GM19438 (cell line): ENCODE data around the gene CXCL17.

ENCODE experiments used
- ATAC-seq: cut with Tn5 transposase; IDR thresholded peaks from one replicate; pipeline ENCODE4 v1.9.1; 2021; ENCODE audit warnings: low read depth; ENCODE audit not compliant: unreplicated experiment

CXCL17 gene

GRCh38 chr19:42426643-42427042 is 16.1 kb downstream of the CXCL17 start:
- no peak for ATAC-seq

DNA sequence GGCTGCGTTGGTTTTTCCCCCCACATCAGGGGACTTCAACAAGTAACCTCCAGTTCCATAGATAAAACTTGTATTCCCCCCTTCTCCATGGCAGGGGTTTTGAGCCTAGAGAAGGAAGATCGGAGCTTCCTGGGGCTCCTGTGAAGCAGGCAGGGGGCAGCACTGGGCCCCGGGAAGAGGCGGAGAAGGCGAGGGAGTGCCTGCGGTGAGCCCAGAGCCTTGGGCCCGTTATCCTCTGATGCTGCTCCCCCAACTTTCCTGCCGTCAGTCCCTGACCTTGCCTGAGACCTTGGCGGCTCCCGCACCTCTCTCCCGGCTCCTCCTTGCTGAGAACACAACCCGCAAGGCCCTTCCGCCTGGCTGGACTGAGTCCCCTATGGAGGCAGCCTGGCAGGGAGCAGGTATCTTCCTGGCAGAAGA is 18.0 kb downstream of the CXCL17 start:
- no peak for ATAC-seq

DNA sequence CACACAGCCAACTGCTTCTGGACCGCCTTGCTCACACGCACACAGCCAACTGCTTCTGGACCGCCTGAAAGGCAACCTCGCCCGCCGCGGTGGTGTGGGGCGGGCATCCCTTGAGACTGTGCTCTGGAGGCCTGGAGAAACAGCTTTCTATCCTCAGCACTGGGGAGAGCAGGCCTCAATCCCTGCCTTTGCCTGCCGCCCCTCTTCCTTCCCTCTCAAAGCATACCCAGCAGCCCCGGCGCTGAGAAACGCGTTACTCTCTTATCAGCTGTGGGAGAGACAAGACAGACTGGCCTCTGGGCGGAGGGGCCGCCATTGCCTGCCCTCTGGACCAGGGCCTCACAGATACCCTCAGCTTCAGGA is 18.4 kb downstream of the CXCL17 start:
- ATAC-seq = no peak

- ATAC-seq = peak; percentile 88
Measured at GRCh38 chr19:42423462-42424344, 19.0 kb downstream of the CXCL17 start.

DNA sequence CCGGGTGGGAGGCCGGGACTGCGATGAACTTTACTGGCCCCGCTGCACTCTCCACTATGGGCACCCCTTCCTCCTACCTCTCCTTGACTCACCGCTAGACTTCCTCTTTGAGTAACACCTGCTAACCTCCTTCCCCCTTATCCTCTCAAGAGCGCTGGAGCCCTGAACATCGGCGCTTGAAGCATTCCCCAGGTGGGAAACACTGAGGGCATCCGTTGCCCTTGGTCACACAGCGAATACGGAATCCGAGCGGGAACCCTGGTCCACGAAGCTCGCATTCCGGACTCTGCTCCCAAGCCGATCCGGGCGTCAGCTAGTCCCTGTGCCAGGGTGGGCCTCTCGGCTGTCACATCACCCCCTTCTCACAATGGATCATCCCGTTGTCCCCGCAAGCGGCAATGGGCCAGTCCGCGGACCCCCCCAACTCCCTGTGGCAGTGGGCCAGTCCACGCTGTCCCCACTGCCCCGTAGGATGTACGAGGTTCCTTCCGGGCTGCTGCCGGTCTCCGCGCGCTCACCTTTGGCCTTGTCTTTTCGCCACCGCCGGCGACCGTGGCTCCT is 19.8 kb downstream of the CXCL17 start:
- peak; percentile 27 for ATAC-seq

DNA sequence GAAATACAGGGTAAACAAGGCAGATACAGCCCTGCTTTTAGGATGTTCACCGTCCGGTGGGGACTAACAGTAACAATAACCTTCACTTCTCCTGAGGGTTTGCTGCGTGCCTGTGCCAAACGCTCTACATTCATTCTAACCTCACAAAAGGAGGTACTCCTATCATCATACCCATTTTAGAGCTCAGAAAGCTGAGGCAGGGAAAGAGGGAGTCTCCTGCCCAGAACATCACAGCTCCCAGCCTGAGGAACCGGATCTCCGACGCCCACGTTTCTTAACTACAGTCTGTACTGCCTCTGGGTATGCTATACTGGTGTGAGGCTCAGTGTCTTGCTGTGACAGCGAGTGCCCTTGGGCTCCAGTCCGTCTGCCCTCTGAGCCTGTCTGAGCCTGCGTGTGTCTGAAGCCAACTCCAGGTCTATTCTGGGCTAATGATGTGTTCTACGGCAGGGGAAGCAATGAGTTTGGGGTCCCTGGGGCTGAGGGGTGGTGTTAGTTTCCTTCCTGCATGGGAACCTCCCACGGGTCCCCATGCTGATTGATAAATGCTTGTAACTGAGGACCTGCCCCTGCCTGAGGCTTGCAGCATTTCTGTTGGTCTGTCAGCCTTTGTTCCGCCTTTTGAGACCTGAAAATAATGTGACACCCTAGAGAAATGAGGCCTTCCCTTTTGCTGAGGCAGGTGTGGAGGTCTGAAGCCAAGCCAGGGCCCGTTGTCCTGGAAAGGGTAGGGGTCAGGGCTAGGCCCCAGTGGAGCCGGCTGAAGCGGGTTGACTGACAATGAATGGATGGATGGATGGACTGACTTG is 20.4 kb downstream of the CXCL17 start:
- ATAC-seq = peak; percentile 1

GRCh38 chr19:42421591-42422031 is 21.1 kb downstream of the CXCL17 start:
- ATAC-seq = no peak

DNA sequence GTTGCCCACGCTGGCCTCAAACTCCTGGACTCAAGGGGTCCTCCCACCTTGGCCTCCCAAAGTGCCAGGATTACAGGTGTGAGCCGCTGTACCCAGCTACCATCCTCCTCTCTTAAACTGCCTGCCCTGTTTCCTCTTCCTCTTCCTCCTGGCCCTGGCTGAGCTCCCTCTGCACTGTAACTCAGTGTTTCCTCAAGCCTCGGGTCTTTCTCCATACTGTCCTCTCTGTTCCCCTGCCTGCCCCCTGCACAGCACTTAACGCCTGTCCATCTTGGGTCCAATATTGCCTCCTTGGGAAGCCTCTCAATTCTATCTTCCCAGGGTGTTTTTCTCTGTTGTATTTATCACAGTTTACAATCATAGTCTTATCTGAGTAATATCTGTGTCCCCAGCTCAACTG is 21.6 kb downstream of the CXCL17 start:
- no peak for ATAC-seq

DNA sequence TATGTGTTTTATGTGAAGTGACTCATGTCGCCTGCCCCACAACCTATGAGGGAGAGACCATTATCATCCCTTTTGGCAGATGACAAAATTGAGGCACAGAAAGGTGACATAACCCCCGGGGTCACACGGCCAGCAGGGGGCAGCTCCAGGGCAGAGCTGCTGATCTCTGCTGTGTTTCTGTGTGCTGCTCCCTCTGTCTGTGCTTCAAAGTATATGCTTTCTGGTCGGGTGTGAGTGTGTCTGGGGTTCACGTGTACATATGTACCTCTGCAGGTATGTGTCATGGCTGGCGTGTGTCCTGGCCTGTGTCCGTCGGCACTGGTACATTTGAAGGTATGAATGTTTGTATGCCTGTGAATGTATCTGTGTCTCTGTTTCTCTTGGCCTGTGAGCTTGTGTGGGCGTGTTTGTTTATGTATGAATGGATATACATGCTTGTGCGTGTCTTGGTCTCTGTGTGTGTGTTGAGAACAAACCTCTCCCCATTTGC is 22.6 kb downstream of the CXCL17 start:
- no peak for ATAC-seq

GRCh38 chr19:42419309-42419708 is 23.4 kb downstream of the CXCL17 start:
- ATAC-seq = no peak

DNA sequence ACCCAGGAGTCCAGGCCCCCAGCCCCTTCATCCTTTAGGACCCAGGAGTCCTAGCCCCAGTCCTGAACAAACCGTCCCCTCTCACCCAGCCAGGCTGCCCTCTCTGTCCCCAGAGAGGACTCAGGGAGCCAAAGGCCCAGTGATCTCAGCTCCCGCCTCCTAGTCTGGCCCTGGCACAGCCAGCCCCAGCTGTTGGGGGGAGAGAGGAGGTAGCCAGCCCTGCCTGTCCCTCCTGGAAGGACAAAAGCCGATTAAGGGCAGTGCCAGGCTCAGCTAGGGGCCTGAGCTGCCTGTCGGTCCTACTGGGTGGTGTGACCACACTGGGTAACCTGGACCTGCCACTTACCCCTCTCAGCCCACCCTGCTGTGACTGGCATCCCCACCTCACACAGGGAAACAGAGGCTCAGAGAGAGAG is 30.1 kb downstream of the CXCL17 start:
- ATAC-seq = no peak

- no peak for ATAC-seq
Measured at GRCh38 chr19:42412227-42412626, 30.5 kb downstream of the CXCL17 start.

- no peak for ATAC-seq
Measured at GRCh38 chr19:42411581-42412178, 31.1 kb downstream of the CXCL17 start.

DNA sequence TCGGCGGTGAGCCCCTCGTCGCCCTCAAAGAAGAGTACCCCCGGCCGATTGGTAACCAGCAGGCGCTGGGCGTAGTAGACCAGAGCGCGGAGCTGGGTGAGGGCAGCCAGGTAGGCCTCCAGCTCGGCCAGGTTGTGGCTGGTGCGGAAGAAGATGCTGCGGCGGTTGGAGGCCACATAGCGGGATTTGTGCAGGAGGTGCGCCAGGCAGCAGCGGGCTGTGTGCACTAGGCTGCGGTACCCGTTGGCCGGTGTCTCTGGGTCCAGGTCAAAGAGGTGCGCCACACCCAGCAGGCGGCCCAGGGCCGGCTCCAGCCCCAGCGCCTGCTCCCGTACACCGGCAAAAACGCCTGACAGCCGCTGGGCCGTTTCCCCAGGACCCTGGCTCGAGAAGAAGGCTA is 32.4 kb downstream of the CXCL17 start:
- ATAC-seq = no peak

DNA sequence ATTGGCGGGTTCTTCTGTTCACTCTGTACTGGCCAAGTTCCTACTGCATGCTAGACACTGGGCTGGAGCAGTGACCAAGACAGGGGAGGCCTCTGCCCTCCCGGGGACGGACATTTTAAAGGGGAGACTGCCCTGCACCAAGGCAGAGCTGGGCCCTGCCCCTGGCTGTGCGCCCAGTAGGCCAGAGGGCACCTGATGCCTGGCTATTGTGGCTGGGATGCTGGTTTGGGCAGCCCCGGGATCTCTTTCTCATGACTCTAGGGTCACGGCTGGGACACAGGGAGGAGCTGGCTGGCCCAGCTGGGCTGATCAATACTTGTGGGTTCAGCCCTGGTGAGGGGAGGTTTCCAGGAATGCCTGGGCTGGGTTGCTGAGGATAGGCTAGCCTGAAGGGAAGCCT is 33.3 kb downstream of the CXCL17 start:
- no peak for ATAC-seq

- no peak for ATAC-seq
Measured at GRCh38 chr19:42407816-42408175, 35.0 kb downstream of the CXCL17 start.

- ATAC-seq = no peak
Measured at GRCh38 chr19:42407085-42407815, 35.5 kb downstream of the CXCL17 start.

- no peak for ATAC-seq
Measured at GRCh38 chr19:42406111-42406510, 36.6 kb downstream of the CXCL17 start.

DNA sequence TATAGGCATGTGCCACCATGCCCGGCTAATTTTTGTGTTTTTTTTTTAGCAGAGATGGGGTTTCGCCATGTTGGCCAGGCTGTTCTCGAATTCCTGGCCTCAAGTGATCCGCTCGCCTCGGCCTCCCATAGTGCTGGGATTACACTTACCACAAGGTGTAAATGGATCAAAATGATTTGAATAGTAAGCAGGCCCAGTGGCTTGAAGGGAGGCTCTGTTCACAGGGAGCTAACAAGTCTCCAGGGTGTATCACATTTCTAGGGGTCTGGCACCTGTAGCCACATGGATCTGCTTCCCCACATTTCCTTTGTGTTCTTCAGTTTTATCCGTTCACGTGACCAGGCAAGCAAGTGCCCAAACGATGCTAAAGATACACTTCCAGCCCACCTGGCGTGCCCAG is 39.2 kb downstream of the CXCL17 start:
- no peak for ATAC-seq
